Measurements from ENCODE around the gene ARMC9.
"Not testable (repeated sequence)": the region's sequence is repeated elsewhere in the genome, so short reads cannot be mapped to it uniquely, and the experiment has no call there.

The ARMC9 gene

GRCh38 chr2:231245249-231246094 is 47.0 kb downstream of the ARMC9 start:
- no peak for DNase-seq

GRCh38 chr2:231246171-231246842 is 47.9 kb downstream of the ARMC9 start:
- no peak for DNase-seq

- DNase-seq = no peak
Measured at GRCh38 chr2:231250146-231250545, 51.7 kb downstream of the ARMC9 start.

- DNase-seq = no peak
Measured at GRCh38 chr2:231250698-231251097, 52.3 kb downstream of the ARMC9 start.

GRCh38 chr2:231253292-231253691 is 54.9 kb downstream of the ARMC9 start:
- DNase-seq = not testable (repeated sequence)

GRCh38 chr2:231256494-231256893 is 58.1 kb downstream of the ARMC9 start:
- DNase-seq = no peak

GRCh38 chr2:231257763-231258162 is 59.3 kb downstream of the ARMC9 start:
- DNase-seq = no peak

GRCh38 chr2:231258701-231259100 is 60.3 kb downstream of the ARMC9 start:
- no peak for DNase-seq

- DNase-seq = no peak
Measured at GRCh38 chr2:231259104-231259503, 60.7 kb downstream of the ARMC9 start.

- DNase-seq = no peak
Measured at GRCh38 chr2:231260442-231261208, 62.2 kb downstream of the ARMC9 start.

GRCh38 chr2:231263118-231263831 is 64.8 kb downstream of the ARMC9 start:
- DNase-seq = no peak

GRCh38 chr2:231270221-231271114 is 72.0 kb downstream of the ARMC9 start:
- DNase-seq = no peak

- DNase-seq = no peak
Measured at GRCh38 chr2:231272991-231273390, 74.6 kb downstream of the ARMC9 start.

- DNase-seq = no peak
Measured at GRCh38 chr2:231276987-231277386, 78.6 kb downstream of the ARMC9 start.

GRCh38 chr2:231277962-231278361 is 79.5 kb downstream of the ARMC9 start:
- no peak for DNase-seq

- DNase-seq = no peak
Measured at GRCh38 chr2:231278868-231279267, 80.4 kb downstream of the ARMC9 start.

- no peak for DNase-seq
Measured at GRCh38 chr2:231280846-231281245, 82.4 kb downstream of the ARMC9 start.

- no peak for DNase-seq
Measured at GRCh38 chr2:231284296-231284695, 85.9 kb downstream of the ARMC9 start.

GRCh38 chr2:231286964-231287363 is 88.5 kb downstream of the ARMC9 start:
- no peak for DNase-seq

- no peak for DNase-seq
Measured at GRCh38 chr2:231287696-231288095, 89.3 kb downstream of the ARMC9 start.

- no peak for DNase-seq
Measured at GRCh38 chr2:231288590-231288989, 90.2 kb downstream of the ARMC9 start.

Data from fibroblast of upper back skin (primary cell).